Measurements from ENCODE around the gene PPP1R13L. TPM values are rescaled to one million over a fixed set of nuclear protein-coding genes. Genes with fewer than 3 reads are reported as not detected.

Gene PPP1R13L
- polyA plus RNA-seq, 1 donor from 2014 or later = not detected

GRCh38 chr19:45448887-45449299 lies 44.0 kb upstream of the PPP1R13L start:
- Histone ChIP-seq H4K20me1 (ENCODE audit: insufficient read depth) (no peaks in the 10 kb centered on the region), H3K79me2 (replicated peaks; ENCODE audit: insufficient read depth, low read length) (no peaks in the 10 kb centered on the region), H3K9me3 (ENCODE audit: low read length) (no peaks in the 10 kb centered on the region), H3K9me2 (ENCODE audit: insufficient read depth, low read length) (no peaks in the 10 kb centered on the region), H3K4me2 (ENCODE audit: low read length) (no peak overlapping the region), H3K9ac (ENCODE audit: low read length) (no peak overlapping the region), H2AFZ (ENCODE audit: low read depth, low read length) (no peak overlapping the region), H3K4me3 (ENCODE audit: low read length) (no peak overlapping the region), H3K27me3 (ENCODE audit: insufficient read depth, low read depth, low read length) (no peaks in the 10 kb centered on the region), H3K36me3 (ENCODE audit: insufficient read depth, low read length) (no peaks in the 10 kb centered on the region), H3K27ac (ENCODE audit: low read length) (no peak overlapping the region), H3F3A (ENCODE audit: insufficient read depth, low read length, poor library complexity, severe bottlenecking) (no peaks in the 10 kb centered on the region)
- no peak for TF ChIP-seq SMC3 (conservative IDR thresholded peaks at IDR 0.05; ENCODE audit: poor library complexity)
- no peak for TF ChIP-seq MXI1 (conservative IDR thresholded peaks at IDR 0.05; ENCODE audit: poor library complexity, severe bottlenecking)
- TF ChIP-seq CTCF (IDR thresholded peaks at IDR 0.05; ENCODE audit: poor library complexity, severe bottlenecking) = no peak
- no peak for TF ChIP-seq RAD21 (conservative IDR thresholded peaks at IDR 0.05)
- TF ChIP-seq POLR2AphosphoS5 (IDR thresholded peaks at IDR 0.05) = no peak
- no peak for TF ChIP-seq TAF1 (IDR thresholded peaks at IDR 0.05; ENCODE audit: low read depth)
- TF ChIP-seq REST (IDR thresholded peaks at IDR 0.05; ENCODE audit: borderline replicate concordance) = no peak

- no peak overlapping the region for H3K9ac ChIP-seq (ENCODE audit: low read length)
- no peak overlapping the region for H3K27ac ChIP-seq (ENCODE audit: low read length)
- no peaks in the 10 kb centered on the region for H3K9me3 ChIP-seq (ENCODE audit: low read length)
These were observed 43.5 kb upstream of the PPP1R13L start for GRCh38 chr19:45448425-45448756.

More at GRCh38 chr19:45448425-45448756, 43.5 kb upstream of the PPP1R13L start:
- H3K4me3 ChIP-seq (ENCODE audit: low read length) = no peak overlapping the region
- no peaks in the 10 kb centered on the region for H3K9me2 ChIP-seq (ENCODE audit: insufficient read depth, low read length)
- no peaks in the 10 kb centered on the region for H3K79me2 ChIP-seq (replicated peaks; ENCODE audit: insufficient read depth, low read length)
- H2AFZ ChIP-seq (ENCODE audit: low read depth, low read length) = no peak overlapping the region
- TF ChIP-seq REST (IDR thresholded peaks at IDR 0.05; ENCODE audit: borderline replicate concordance) (no peak), POLR2AphosphoS5 (IDR thresholded peaks at IDR 0.05) (no peak), RAD21 (conservative IDR thresholded peaks at IDR 0.05) (no peak), SMC3 (conservative IDR thresholded peaks at IDR 0.05; ENCODE audit: poor library complexity) (no peak), MXI1 (conservative IDR thresholded peaks at IDR 0.05; ENCODE audit: poor library complexity, severe bottlenecking) (no peak), EP300 (conservative IDR thresholded peaks at IDR 0.05; ENCODE audit: poor library complexity, severe bottlenecking) (no peak), CTCF (IDR thresholded peaks at IDR 0.05; ENCODE audit: poor library complexity, severe bottlenecking) (no peak), EZH2 (IDR thresholded peaks at IDR 0.05; ENCODE audit: borderline replicate concordance, insufficient read depth, low read length, poor library complexity, severe bottlenecking) (no peak), TAF1 (IDR thresholded peaks at IDR 0.05; ENCODE audit: low read depth) (no peak)
- H3K36me3 ChIP-seq (ENCODE audit: insufficient read depth, low read length) = no peaks in the 10 kb centered on the region
- no peaks in the 10 kb centered on the region for H3F3A ChIP-seq (ENCODE audit: insufficient read depth, low read length, poor library complexity, severe bottlenecking)
- no peak overlapping the region for H3K4me2 ChIP-seq (ENCODE audit: low read length)
- H4K20me1 ChIP-seq (ENCODE audit: insufficient read depth) = no peaks in the 10 kb centered on the region
- H3K27me3 ChIP-seq (ENCODE audit: insufficient read depth, low read depth, low read length) = no peaks in the 10 kb centered on the region
